OCI-LY7 (cell line): ENCODE measurements around the gene GNAT3. TPM values are rescaled to one million over a fixed set of nuclear protein-coding genes. Genes with fewer than 3 reads are reported as not detected.

Experiments used
- BruUV-seq: library from RNA; stranded (reverse); fragments of 400-500 nt; replicated peaks from 2 replicates; lab custom pipeline; 2021; lab: Mats Ljungman, UMichigan
- CTCF ChIA-PET: fragments of 300-600 bp; sonication (Branson Sonifier 250); formaldehyde crosslinking; loops from one replicate; lab custom pipeline; 2022; ENCODE audit warnings: antibody characterized with exemption; ENCODE audit not compliant: unreplicated experiment; lab: Charles Lee
- POLR2A ChIA-PET: fragments of 300-600 bp; sonication (Branson Sonifier 250); formaldehyde crosslinking; loops from one replicate; lab custom pipeline; 2022; ENCODE audit warnings: antibody characterized with exemption; lab: Charles Lee
- DNase-seq: peaks from one replicate; pipeline ENCODE4 v3.0.0-alpha.2; 2015; ENCODE audit warnings: low spot score
- H2AFZ ChIP-seq: fragments of 200-600 bp; sonication (generic), shearing (Covaris generic); 2 replicates; pipeline ENCODE4 v1.6.1; 2014; ENCODE audit warnings: mild to moderate bottlenecking, antibody characterized with exemption, low read length, moderate library complexity
- H3K27ac ChIP-seq: fragments of 200-600 bp; sonication (generic); 2 replicates; pipeline ENCODE4 v1.5.1; 2014; ENCODE audit warnings: mixed run types, low read depth, mild to moderate bottlenecking, moderate library complexity, low read length, inconsistent platforms; ENCODE audit not compliant: poor library complexity, severe bottlenecking
- H3K36me3 ChIP-seq: fragments of 200-600 bp; sonication (generic); 2 replicates; pipeline ENCODE4 v1.6.1; 2014; ENCODE audit warnings: mild to moderate bottlenecking, antibody characterized with exemption, low read length, moderate library complexity, mixed read lengths; ENCODE audit not compliant: insufficient read depth
- H3K4me1 ChIP-seq: fragments of 200-600 bp; sonication (generic); 2 replicates; pipeline ENCODE4 v1.5.1; 2014; ENCODE audit warnings: mild to moderate bottlenecking, low read length; ENCODE audit not compliant: insufficient read depth, poor library complexity, severe bottlenecking
- H3K4me2 ChIP-seq: fragments of 200-600 bp; sonication (generic); 2 replicates; pipeline ENCODE4 v1.6.1; 2014; ENCODE audit warnings: mild to moderate bottlenecking, low read length
- H3K4me3 ChIP-seq: fragments of 200-600 bp; sonication (generic); 2 replicates; pipeline ENCODE4 v1.5.1; 2014; ENCODE audit warnings: mild to moderate bottlenecking, low read depth, low read length; ENCODE audit not compliant: poor library complexity, severe bottlenecking
- H3K79me2 ChIP-seq: fragments of 200-600 bp; sonication (generic); 2 replicates; pipeline ENCODE4 v1.6.1; 2016; ENCODE audit warnings: low read depth, mild to moderate bottlenecking, low read length, moderate library complexity, mixed read lengths; ENCODE audit not compliant: insufficient read depth
- H3K9me2 ChIP-seq: fragments of 200-600 bp; sonication (generic); 2 replicates; pipeline ENCODE4 v1.6.1; 2016; ENCODE audit warnings: mild to moderate bottlenecking, low read length, mixed read lengths; ENCODE audit not compliant: insufficient read depth
- H3K9me3 ChIP-seq: fragments of 200-600 bp; sonication (generic); 2 replicates; pipeline ENCODE4 v1.6.1; 2014; ENCODE audit warnings: mild to moderate bottlenecking, mixed run types, low read length, mixed read lengths
- H4K20me1 ChIP-seq: fragments of 200-600 bp; sonication (generic); 2 replicates; pipeline ENCODE4 v1.6.1; 2014; ENCODE audit warnings: mild to moderate bottlenecking, antibody characterized with exemption, low read length, moderate library complexity, mixed read lengths; ENCODE audit not compliant: insufficient read depth
- CTCF ChIP-seq: fragments of 200-600 bp; sonication (generic); conservative IDR thresholded peaks from 2 replicates; pipeline ENCODE4 v1.5.1; 2014; ENCODE audit warnings: mild to moderate bottlenecking, antibody characterized with exemption, low read length, moderate library complexity, mixed read lengths
- EZH2phosphoT487 ChIP-seq: fragments of 200-600 bp; sonication (generic); IDR thresholded peaks from 2 replicates; pipeline ENCODE4 v1.6.1; 2018; ENCODE audit warnings: low read depth, borderline replicate concordance, mild to moderate bottlenecking, mixed run types, antibody characterized with exemption, low read length, moderate library complexity, mixed read lengths
- intact Hi-C: fragments of 100-400 bp; cut with micrococcal nuclease; formaldehyde crosslinking; loops from one replicate; pipeline ENCODE4 v1.10.0; 2022; ENCODE audit not compliant: unreplicated experiment
- total RNA-seq, 2 experiments: library from RNA; depleted of rRNA in 1 of 2; stranded (reverse); fragments of >200 nt in 1 of 2; shearing (Covaris generic) in 1 of 2; gene quantifications; 2 replicates each; pipeline ENCODE4 v1.2.3, GENCODE V29; 2014 to 2022

The GNAT3 gene
- total RNA-seq, 2 experiments from 2014 or later: not detected

GRCh38 chr7:80415522-80415921 is 96.3 kb downstream of the GNAT3 start:
- DNase-seq: no peak
- H4K20me1 ChIP-seq: no peaks in the 10 kb centered on the region
- no TSS peak for BruUV-seq
- no peaks in the 10 kb centered on the region for H3K9me2 ChIP-seq
- POLR2A ChIA-PET: interaction anchor here (1.1 kb wide), 1 partner anchor 14 kb away, joined by 3 read pairs; no protein-coding TSS in a partner anchor
- H3K27ac ChIP-seq: no peak overlapping the region
- H3K4me2 ChIP-seq: no peak overlapping the region
- H3K9me3 ChIP-seq: no peaks in the 10 kb centered on the region
- H3K79me2 ChIP-seq: no peaks in the 10 kb centered on the region
- CTCF ChIA-PET: no interaction called here
- no peak for TF ChIP-seq EZH2phosphoT487
- TF ChIP-seq CTCF: no peak
- no peak overlapping the region for H2AFZ ChIP-seq
- H3K4me1 ChIP-seq: no peaks in the 10 kb centered on the region
- no peaks in the 10 kb centered on the region for H3K36me3 ChIP-seq
- intact Hi-C loops: no loop called here
- no peak overlapping the region for H3K4me3 ChIP-seq

- BruUV-seq: no TSS peak
- no peaks in the 10 kb centered on the region for H3K36me3 ChIP-seq
- no peak overlapping the region for H3K4me2 ChIP-seq
- ChIA-PET POLR2A (interaction anchor here (1.1 kb wide), 1 partner anchor 14 kb away, joined by 3 read pairs; no protein-coding TSS in a partner anchor), CTCF (no interaction called here)
- H3K9me2 ChIP-seq: no peaks in the 10 kb centered on the region
- intact Hi-C loops: no loop called here
- TF ChIP-seq EZH2phosphoT487: no peak
- TF ChIP-seq CTCF: no peak
- DNase-seq: no peak
- no peaks in the 10 kb centered on the region for H3K79me2 ChIP-seq
- H4K20me1 ChIP-seq: no peaks in the 10 kb centered on the region
- no peaks in the 10 kb centered on the region for H3K4me1 ChIP-seq
- no peak overlapping the region for H3K4me3 ChIP-seq
- H3K27ac ChIP-seq: no peak overlapping the region
- no peaks in the 10 kb centered on the region for H3K9me3 ChIP-seq
- H2AFZ ChIP-seq: no peak overlapping the region
These were observed 96.8 kb downstream of the GNAT3 start for GRCh38 chr7:80415114-80415513.

- Histone ChIP-seq H3K9me3 (no peaks in the 10 kb centered on the region), H3K27ac (no peak overlapping the region), H3K4me1 (no peaks in the 10 kb centered on the region), H3K79me2 (no peaks in the 10 kb centered on the region), H3K9me2 (no peaks in the 10 kb centered on the region), H4K20me1 (no peaks in the 10 kb centered on the region), H3K4me2 (no peak overlapping the region), H2AFZ (no peak overlapping the region), H3K4me3 (no peak overlapping the region), H3K36me3 (no peaks in the 10 kb centered on the region)
- intact Hi-C loops: no loop called here
- CTCF ChIA-PET: no interaction called here
- DNase-seq: no peak
- TF ChIP-seq EZH2phosphoT487 (no peak), CTCF (no peak)
- BruUV-seq: no TSS peak
- POLR2A ChIA-PET: no interaction called here
These were observed 97.5 kb downstream of the GNAT3 start for GRCh38 chr7:80414331-80414730.
